PC-9 (cell line): Measurements from ENCODE around the gene RENBP. TPM values are rescaled to one million over a fixed set of nuclear protein-coding genes. Genes with fewer than 3 reads are reported as not detected.

Experiments
- BruUV-seq: library from RNA; stranded (reverse); fragments of 400-500 nt; replicated peaks from 2 replicates; lab custom pipeline; 2021; lab: Mats Ljungman, UMichigan
- CTCF ChIA-PET: fragments of 300-600 bp; sonication (Branson Sonifier 250); formaldehyde crosslinking; loops from one replicate; lab custom pipeline; 2022; ENCODE audit warnings: antibody characterized with exemption; lab: Charles Lee
- POLR2A ChIA-PET: fragments of 300-600 bp; sonication (Branson Sonifier 250); formaldehyde crosslinking; loops from one replicate; lab custom pipeline; 2022; ENCODE audit warnings: antibody characterized with exemption; ENCODE audit not compliant: unreplicated experiment; lab: Charles Lee
- DNase-seq, 2 experiments: peaks; one replicate each; pipeline versions ENCODE4 v3.0.0 to v3.0.0-alpha.2; 2015 to 2022; ENCODE audit warnings: mixed read lengths in 1 of 2
- H2AFZ ChIP-seq: fragments of 200-600 bp; sonication (generic); 2 replicates; pipeline ENCODE4 v1.8.1; 2017; ENCODE audit warnings: antibody characterized with exemption
- H3F3A ChIP-seq: fragments of 200-600 bp; sonication (generic); 2 replicates; pipeline ENCODE4 v1.8.1; 2017; ENCODE audit warnings: antibody characterized with exemption, mild to moderate bottlenecking, low read depth; ENCODE audit not compliant: insufficient read depth
- H3K27ac ChIP-seq: fragments of 200-600 bp; sonication (generic); 2 replicates; pipeline ENCODE4 v1.6.1; 2016; ENCODE audit warnings: mixed run types
- H3K27me3 ChIP-seq: fragments of 200-600 bp; sonication (generic); 2 replicates; pipeline ENCODE4 v1.6.1; 2016; ENCODE audit warnings: low read depth, mixed run types; ENCODE audit not compliant: insufficient read depth
- H3K36me3 ChIP-seq: fragments of 200-600 bp; sonication (generic); 2 replicates; pipeline ENCODE4 v1.6.1; 2016; ENCODE audit warnings: low read depth, mixed run types
- H3K4me1 ChIP-seq: fragments of 200-600 bp; sonication (generic); replicated peaks from 2 replicates; pipeline ENCODE4 v1.6.1; 2016; ENCODE audit warnings: mixed run types; ENCODE audit not compliant: insufficient read depth
- H3K4me2 ChIP-seq: fragments of 200-600 bp; sonication (generic); 2 replicates; pipeline ENCODE4 v1.6.1; 2017; ENCODE audit warnings: mixed run types
- H3K4me3 ChIP-seq: fragments of 200-600 bp; sonication (generic); 2 replicates; pipeline ENCODE4 v1.6.1; 2016; ENCODE audit warnings: mixed run types
- H3K79me2 ChIP-seq: fragments of 200-600 bp; sonication (generic); 2 replicates; pipeline ENCODE4 v1.6.1; 2017; ENCODE audit warnings: low read depth, mixed run types
- H3K9me2 ChIP-seq: fragments of 200-600 bp; sonication (generic); 2 replicates; pipeline ENCODE4 v1.8.1; 2017; ENCODE audit warnings: mild to moderate bottlenecking; ENCODE audit not compliant: insufficient read depth
- H3K9me3 ChIP-seq: fragments of 200-600 bp; sonication (generic); 2 replicates; pipeline ENCODE4 v1.8.1; 2016; ENCODE audit warnings: low read depth; ENCODE audit not compliant: insufficient read depth
- H4K20me1 ChIP-seq: fragments of 200-600 bp; sonication (generic); 2 replicates; pipeline ENCODE4 v1.8.1; 2017; ENCODE audit not compliant: insufficient read depth
- CTCF ChIP-seq: fragments of 200-600 bp; sonication (generic); conservative IDR thresholded peaks from 2 replicates; pipeline ENCODE4 v1.6.1; 2017; ENCODE audit warnings: mixed run types, antibody characterized with exemption, mild to moderate bottlenecking, moderate library complexity
- EZH2 ChIP-seq: fragments of 200-600 bp; sonication (generic); IDR thresholded peaks from 2 replicates; pipeline ENCODE4 v1.8.0; 2017; ENCODE audit warnings: antibody characterized with exemption, low read depth
- intact Hi-C: fragments of 100-400 bp; cut with micrococcal nuclease; formaldehyde crosslinking; loops from one replicate; pipeline ENCODE4 v1.10.0; 2022; ENCODE audit not compliant: unreplicated experiment
- total RNA-seq: library from RNA; stranded (reverse); gene quantifications from 2 replicates; pipeline ENCODE4 v1.2.3, GENCODE V29; 2021

Gene RENBP
- total RNA-seq, 1 experiment from 2014 or later: 6.8 TPM

DNA sequence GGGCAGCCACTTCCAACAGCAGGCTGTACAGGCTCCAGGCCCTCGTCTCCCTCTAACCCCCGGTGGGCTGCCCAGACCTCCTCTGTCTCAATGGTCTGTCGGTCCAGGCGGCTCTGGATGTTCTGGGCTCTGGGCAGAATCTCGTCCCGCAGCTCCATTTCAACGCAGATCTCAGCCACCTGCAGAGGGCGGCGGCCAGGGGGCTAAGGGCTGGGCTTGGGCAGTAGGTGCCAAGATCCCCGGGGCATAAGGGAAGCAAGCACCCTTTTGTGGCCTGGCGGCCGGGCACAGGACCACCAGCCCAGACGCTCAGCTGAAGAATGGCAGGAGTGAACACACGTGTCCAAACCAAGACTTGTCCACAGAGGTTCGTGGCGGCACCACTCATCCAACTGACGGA, 30.7 kb downstream of the RENBP start:
- POLR2A ChIA-PET: no interaction called here
- no TSS peak for BruUV-seq

GRCh38 chrX:153913211-153913610, 31.2 kb downstream of the RENBP start:
- Histone ChIP-seq H3K27ac (no peak overlapping the region), H3K27me3 (no peaks in the 10 kb centered on the region), H3F3A (no peaks in the 10 kb centered on the region), H3K36me3 (no peaks in the 10 kb centered on the region), H3K9me3 (no peaks in the 10 kb centered on the region), H2AFZ (no peak overlapping the region), H3K4me3 (no peak overlapping the region), H3K79me2 (no peaks in the 10 kb centered on the region), H3K4me1 (no peaks in the 10 kb centered on the region), H3K9me2 (no peaks in the 10 kb centered on the region), H4K20me1 (no peaks in the 10 kb centered on the region), H3K4me2 (no peak overlapping the region)
- no TSS peak for BruUV-seq
- intact Hi-C loops: no loop called here
- CTCF ChIA-PET: no interaction called here
- DNase-seq: no peak
- TF ChIP-seq EZH2 (no peak), CTCF (no peak)
- POLR2A ChIA-PET: no interaction called here

More for the DNA sequence above, 30.7 kb downstream of the RENBP start:
- H3F3A ChIP-seq: no peaks in the 10 kb centered on the region
- no peak overlapping the region for H3K4me2 ChIP-seq
- no peak overlapping the region for H3K4me3 ChIP-seq
- H3K79me2 ChIP-seq: no peaks in the 10 kb centered on the region
- TF ChIP-seq EZH2: no peak
- no peak for TF ChIP-seq CTCF
- intact Hi-C loops: no loop called here
- CTCF ChIA-PET: no interaction called here
- H3K36me3 ChIP-seq: no peaks in the 10 kb centered on the region
- H3K27ac ChIP-seq: no peak overlapping the region
- DNase-seq: no peak
- H3K9me3 ChIP-seq: no peaks in the 10 kb centered on the region
- no peaks in the 10 kb centered on the region for H3K9me2 ChIP-seq
- no peak overlapping the region for H2AFZ ChIP-seq
- H3K4me1 ChIP-seq: no peaks in the 10 kb centered on the region
- no peaks in the 10 kb centered on the region for H3K27me3 ChIP-seq
- no peaks in the 10 kb centered on the region for H4K20me1 ChIP-seq

DNA sequence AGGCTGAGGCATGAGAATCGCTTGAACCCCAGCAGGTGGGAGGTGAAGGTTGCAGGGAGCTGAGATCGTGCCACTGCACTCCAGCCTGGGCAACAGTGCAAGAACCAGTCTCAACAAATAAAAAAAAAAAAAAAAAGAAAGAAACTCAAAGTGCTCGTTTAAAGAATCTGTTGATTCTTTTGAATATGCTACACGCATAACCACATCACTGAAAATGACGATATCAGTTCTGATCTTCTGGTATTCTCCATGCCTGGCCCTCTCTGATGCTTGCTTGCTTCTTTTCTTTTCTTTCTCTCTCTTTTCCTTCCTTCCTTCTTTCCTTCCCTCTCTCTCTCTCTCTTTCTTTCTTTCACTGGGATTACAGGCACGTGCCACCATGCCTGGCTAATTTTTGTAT, 32.6 kb downstream of the RENBP start:
- Histone ChIP-seq H4K20me1 (no peaks in the 10 kb centered on the region), H3K9me2 (no peaks in the 10 kb centered on the region), H3F3A (no peaks in the 10 kb centered on the region), H3K4me3 (no peak overlapping the region), H3K36me3 (no peaks in the 10 kb centered on the region), H3K27ac (no peak overlapping the region), H2AFZ (no peak overlapping the region), H3K9me3 (no peaks in the 10 kb centered on the region), H3K4me1 (no peaks in the 10 kb centered on the region), H3K27me3 (no peaks in the 10 kb centered on the region), H3K4me2 (no peak overlapping the region), H3K79me2 (no peaks in the 10 kb centered on the region)
- intact Hi-C loops: no loop called here
- ChIA-PET CTCF (no interaction called here), POLR2A (no interaction called here)
- DNase-seq: no peak
- TF ChIP-seq EZH2 (no peak), CTCF (no peak)
- BruUV-seq: no TSS peak
